Measurements from ENCODE around the gene CXCR3. TPM values are rescaled to one million over a fixed set of nuclear protein-coding genes. Genes with fewer than 3 reads are reported as not detected.

CXCR3 gene
- total RNA-seq = not detected

- DNase-seq (ENCODE audit: low spot score in 2 of 2) = no peak
- Histone ChIP-seq H3K36me3 (no peaks in the 10 kb centered on the region), H3K27me3 (peaks cover 0 to 35% of the 10 kb centered on the region in 2 donors), H3K27ac (no peak within 1 kb of the TSS), H3K4me1 (no peaks in the 10 kb centered on the region), H3K4me3 (no peak within 1 kb of the TSS), H3K9me3 (no peaks in the 10 kb centered on the region)
- TF ChIP-seq POLR2A (IDR thresholded peaks at IDR 0.05) = no peak
- TF ChIP-seq POLR2AphosphoS5 (IDR thresholded peaks at IDR 0.05) = no peak
- no peak for TF ChIP-seq CTCF (IDR thresholded peaks at IDR 0.05)
- intact Hi-C loops (cut with DNase I; ENCODE audit: low total_unique reads) = no loop called here
Measured at GRCh38 chrX:71618303-71618721, at the start of gene CXCR3. CXCR3 (minus strand) TSS chrX:71618511; CDS start chrX:71618449, 62 bp downstream.

GRCh38 chrX:71667328-71668247 lies 49.3 kb upstream of the CXCR3 start, which contains the start of gene LOC101059915:
LOC101059915 (plus strand) TSS chrX:71667546.
- H3K9me3 ChIP-seq = no peaks in the 10 kb centered on the region
- no peaks in the 10 kb centered on the region for H3K36me3 ChIP-seq
- no peak for DNase-seq (ENCODE audit: low spot score in 2 of 2)
- intact Hi-C loops (cut with DNase I; ENCODE audit: low total_unique reads) = no loop called here
- no peaks in the 10 kb centered on the region for H3K4me1 ChIP-seq
- no peak within 1 kb of the TSS for H3K27ac ChIP-seq
- TF ChIP-seq CTCF (IDR thresholded peaks at IDR 0.05) (no peak), POLR2AphosphoS5 (IDR thresholded peaks at IDR 0.05) (no peak), POLR2A (IDR thresholded peaks at IDR 0.05) (no peak)
- no peak within 1 kb of the TSS for H3K4me3 ChIP-seq
- H3K27me3 ChIP-seq = peaks cover 0 to 43% of the 10 kb centered on the region in 2 donors

GRCh38 chrX:71666240-71667223 lies 48.2 kb upstream of the CXCR3 start:
- H3K4me3 ChIP-seq = no peak overlapping the region
- TF ChIP-seq POLR2A (IDR thresholded peaks at IDR 0.05) = no peak
- TF ChIP-seq POLR2AphosphoS5 (IDR thresholded peaks at IDR 0.05) = no peak
- no peak for TF ChIP-seq CTCF (IDR thresholded peaks at IDR 0.05)
- intact Hi-C loops (cut with DNase I; ENCODE audit: low total_unique reads) = no loop called here
- peaks cover 0 to 44% of the 10 kb centered on the region in 2 donors for H3K27me3 ChIP-seq
- no peak for DNase-seq (ENCODE audit: low spot score in 2 of 2)
- no peaks in the 10 kb centered on the region for H3K9me3 ChIP-seq
- H3K36me3 ChIP-seq = no peaks in the 10 kb centered on the region
- H3K4me1 ChIP-seq = no peaks in the 10 kb centered on the region
- no peak overlapping the region for H3K27ac ChIP-seq

GRCh38 chrX:71665747-71666146 lies 47.4 kb upstream of the CXCR3 start:
- H3K4me3 ChIP-seq = no peak overlapping the region
- no peak for DNase-seq (ENCODE audit: low spot score in 2 of 2)
- H3K27me3 ChIP-seq = peaks cover 0 to 44% of the 10 kb centered on the region in 2 donors
- intact Hi-C loops (cut with DNase I; ENCODE audit: low total_unique reads) = no loop called here
- no peaks in the 10 kb centered on the region for H3K4me1 ChIP-seq
- no peaks in the 10 kb centered on the region for H3K9me3 ChIP-seq
- H3K27ac ChIP-seq = no peak overlapping the region
- TF ChIP-seq POLR2AphosphoS5 (IDR thresholded peaks at IDR 0.05) (no peak), CTCF (IDR thresholded peaks at IDR 0.05) (no peak), POLR2A (IDR thresholded peaks at IDR 0.05) (no peak)
- H3K36me3 ChIP-seq = no peaks in the 10 kb centered on the region
